HCT116 (cell line): ENCODE data around the gene TBCC. TPM values are rescaled to one million over a fixed set of nuclear protein-coding genes. Genes with fewer than 3 reads are reported as not detected.

Experiments
- ATAC-seq: fragments of 200-7000 bp; cut with Tn5 transposase; 2 replicates; pipeline ENCODE4 v1.9.1; 2020; ENCODE audit warnings: mild to moderate bottlenecking, moderate library complexity
- Bru-seq: library from RNA; stranded (reverse); fragments of 400-500 nt; gene quantifications from one replicate; lab custom pipeline; 2021; lab: Mats Ljungman, UMichigan
- BruChase-seq, 2 experiments: library from RNA; stranded (reverse); fragments of 400-500 nt; gene quantifications; one replicate each; lab custom pipeline; 2021; lab: Mats Ljungman, UMichigan
- BruUV-seq: library from RNA; stranded (reverse); fragments of 400-500 nt; replicated peaks from 2 replicates; lab custom pipeline; 2021; lab: Mats Ljungman, UMichigan
- CTCF ChIA-PET: fragments of 300-600 bp; sonication (Branson Sonifier 250); formaldehyde crosslinking; loops from one replicate; lab custom pipeline; 2021; ENCODE audit warnings: antibody characterized with exemption; lab: Charles Lee
- POLR2A ChIA-PET: fragments of 300-600, 350-600 bp; sonication (Branson Sonifier 250); formaldehyde crosslinking; loops from one replicate; lab custom pipeline; 2021; ENCODE audit warnings: antibody characterized with exemption; lab: Charles Lee
- RAD21 ChIA-PET, 2 experiments: fragments of 300-600 bp; sonication (Branson Sonifier 250); formaldehyde crosslinking; loops; one replicate each; lab custom pipeline; 2023; ENCODE audit warnings: low total read pairs in 2 of 2; ENCODE audit not compliant: uncharacterized antibody in 2 of 2, unreplicated experiment in 2 of 2, low non-redundant PET in 1 of 2; lab: Charles Lee
- DNase-seq: peaks from one replicate; pipeline ENCODE4 v3.0.0-alpha.2; 2010; ENCODE audit warnings: low read depth, low spot score
- H2AFZ ChIP-seq: fragments of 200-600 bp; shearing (Covaris generic), sonication (generic); 2 replicates; pipeline ENCODE4 v1.6.1; 2017; ENCODE audit warnings: low read depth, mixed run types, mixed read lengths, antibody characterized with exemption, low read length; ENCODE audit not compliant: poor library complexity, severe bottlenecking
- H3K27ac ChIP-seq: 2 replicates; pipeline ENCODE4 v1.5.1; 2012; ENCODE audit warnings: low read depth, low read length
- H3K27me3 ChIP-seq: fragments of 200-600 bp; sonication (generic); 2 replicates; pipeline ENCODE4 v1.6.1; 2016; ENCODE audit warnings: mixed run types, low read length, mixed read lengths; ENCODE audit not compliant: insufficient read depth
- H3K36me3 ChIP-seq, 2 experiments: fragments of 200-500 bp in 1 of 2; fragments of 200-600 bp in 1 of 2; sonication (Bioruptor generic) in 1 of 2; sonication (generic) in 1 of 2; 2 replicates each; pipeline versions ENCODE4 v1.5.1 to v1.6.1; 2014 to 2016; ENCODE audit warnings: low read length in 2 of 2, inconsistent platforms in 1 of 2, mixed read lengths in 1 of 2, mixed run types in 1 of 2; ENCODE audit not compliant: insufficient read depth in 2 of 2, control insufficient read depth in 1 of 2
- H3K4me1 ChIP-seq, 2 experiments: fragments of 200-600 bp in 1 of 2; sonication (generic) in 1 of 2; 2 replicates each; pipeline versions ENCODE4 v1.5.1 to v1.6.1; 2012 to 2017; ENCODE audit warnings: low read length in 2 of 2, inconsistent platforms in 1 of 2, mild to moderate bottlenecking in 1 of 2, mixed read lengths in 1 of 2, mixed run types in 1 of 2, moderate library complexity in 1 of 2; ENCODE audit not compliant: insufficient read depth in 2 of 2, control insufficient read depth in 1 of 2
- H3K4me2 ChIP-seq: fragments of 200-600 bp; sonication (generic); 2 replicates; pipeline ENCODE4 v1.6.1; 2017; ENCODE audit warnings: mixed run types, low read length, mixed read lengths
- H3K4me3 ChIP-seq, 2 experiments: fragments of 200-600 bp in 1 of 2; sonication (generic) in 1 of 2; replicated peaks in 1 of 2; 2 replicates each; pipeline ENCODE4 v1.5.1; 2011 to 2016; ENCODE audit warnings: low read length in 2 of 2, control low read depth in 1 of 2, low read depth in 1 of 2, mild to moderate bottlenecking in 1 of 2, mixed read lengths in 1 of 2, mixed run types in 1 of 2
- H3K79me2 ChIP-seq: fragments of 200-600 bp; sonication (generic); 2 replicates; pipeline ENCODE4 v1.6.1; 2017; ENCODE audit warnings: mild to moderate bottlenecking, mixed run types, low read length, moderate library complexity, mixed read lengths; ENCODE audit not compliant: insufficient read depth
- H3K9ac ChIP-seq: fragments of 200-600 bp; sonication (generic); 2 replicates; pipeline ENCODE4 v1.6.1; 2016; ENCODE audit warnings: low read length, mixed read lengths
- H3K9me2 ChIP-seq: fragments of 200-600 bp; sonication (generic), shearing (Covaris generic); 2 replicates; pipeline ENCODE4 v1.6.1; 2017; ENCODE audit warnings: mixed run types, mild to moderate bottlenecking, moderate library complexity; ENCODE audit not compliant: insufficient read depth
- H3K9me3 ChIP-seq, 2 experiments: fragments of 200-500 bp in 1 of 2; fragments of 200-600 bp in 1 of 2; sonication (Bioruptor generic) in 1 of 2; sonication (generic) in 1 of 2; 2 replicates each; pipeline ENCODE4 v1.6.1; 2014 to 2017; ENCODE audit warnings: low read length in 2 of 2, mixed read lengths in 2 of 2, inconsistent platforms in 1 of 2, low read depth in 1 of 2, mild to moderate bottlenecking in 1 of 2, mixed run types in 1 of 2, moderate library complexity in 1 of 2; ENCODE audit not compliant: control insufficient read depth in 1 of 2, insufficient read depth in 1 of 2
- H4K20me1 ChIP-seq: fragments of 200-600 bp; sonication (generic), shearing (Covaris generic); 2 replicates; pipeline ENCODE4 v1.6.1; 2017; ENCODE audit warnings: mixed run types, mild to moderate bottlenecking, moderate library complexity; ENCODE audit not compliant: insufficient read depth
- EGR1 ChIP-seq: IDR thresholded peaks from 2 replicates; pipeline ENCODE4 v1.6.1; 2012; ENCODE audit warnings: low read depth
- ELF1 ChIP-seq: IDR thresholded peaks from 2 replicates; pipeline ENCODE4 v1.6.1; 2012; ENCODE audit warnings: low read depth, borderline replicate concordance
- EZH2 ChIP-seq: fragments of 200-600 bp; sonication (generic); IDR thresholded peaks from 2 replicates; pipeline ENCODE4 v1.6.1; 2017; ENCODE audit warnings: antibody characterized with exemption, mixed run types
- EZH2phosphoT487 ChIP-seq: fragments of 200-600 bp; IDR thresholded peaks from 2 replicates; pipeline ENCODE4 v1.6.1; 2018; ENCODE audit warnings: antibody characterized with exemption, borderline replicate concordance
- FOSL1 ChIP-seq: IDR thresholded peaks from 2 replicates; pipeline ENCODE4 v1.6.1; 2012; ENCODE audit warnings: low read depth
- MAX ChIP-seq: IDR thresholded peaks from 2 replicates; pipeline ENCODE4 v1.6.1; 2012
- POLR2A ChIP-seq: IDR thresholded peaks from 2 replicates; pipeline ENCODE4 v1.7.0; 2011; ENCODE audit warnings: borderline replicate concordance; ENCODE audit not compliant: insufficient read depth, insufficient read length; ENCODE audit errors: extremely low read depth
- POLR2AphosphoS5 ChIP-seq: IDR thresholded peaks from 2 replicates; pipeline ENCODE4 v1.6.1; 2011; ENCODE audit warnings: mild to moderate bottlenecking, low read depth, low read length, moderate library complexity
- SIN3A ChIP-seq: IDR thresholded peaks from 2 replicates; pipeline ENCODE4 v1.6.1; 2012; ENCODE audit warnings: low read depth
- SP1 ChIP-seq: IDR thresholded peaks from 2 replicates; pipeline ENCODE4 v1.6.1; 2012; ENCODE audit warnings: low read depth
- YY1 ChIP-seq: IDR thresholded peaks from 2 replicates; pipeline ENCODE4 v1.6.1; 2011; ENCODE audit warnings: low read length, low read depth, moderate library complexity, mild to moderate bottlenecking; ENCODE audit not compliant: insufficient replicate concordance; ENCODE audit errors: extremely low read depth
- ZFX ChIP-seq: fragments of 450-650 bp; IDR thresholded peaks from 2 replicates; pipeline ENCODE4 v1.6.1; 2017
- intact Hi-C: fragments of 100-400 bp; cut with micrococcal nuclease; formaldehyde crosslinking; loops from 2 replicates; pipeline ENCODE4 v1.10.0; 2022
- long read RNA-seq: library from polyadenylated mRNA; unstranded; transcript quantifications from one replicate; pipeline ENCODE4 v2.0.0, GENCODE V29; 2021; ENCODE audit not compliant: unreplicated experiment
- polyA plus RNA-seq: library from polyadenylated mRNA; unstranded; fragments of >200 nt; gene quantifications from 2 replicates; pipeline ENCODE4 v1.2.1, GENCODE V29; 2012; ENCODE audit warnings: missing spikeins
- total RNA-seq: library from RNA; stranded (reverse); gene quantifications from one replicate; pipeline ENCODE4 v1.2.1, GENCODE V29; 2021; ENCODE audit not compliant: unreplicated experiment
- TF ChIP-seq, protein P1 (sequence below), 3 experiments: fragments of 200-600 bp in 1 of 3; sonication (generic) in 1 of 3; IDR thresholded peaks in 2 of 3; conservative IDR thresholded peaks in 1 of 3; 2 replicates each; pipeline ENCODE4 v1.5.1; 2012 to 2017; ENCODE audit warnings: low read depth in 2 of 3, low read length in 2 of 3, antibody characterized with exemption in 1 of 3, borderline replicate concordance in 1 of 3, control low read depth in 1 of 3, mild to moderate bottlenecking in 1 of 3, mixed read lengths in 1 of 3, mixed run types in 1 of 3, moderate library complexity in 1 of 3; ENCODE audit not compliant: insufficient read depth in 1 of 3

Gene TBCC, protein sequence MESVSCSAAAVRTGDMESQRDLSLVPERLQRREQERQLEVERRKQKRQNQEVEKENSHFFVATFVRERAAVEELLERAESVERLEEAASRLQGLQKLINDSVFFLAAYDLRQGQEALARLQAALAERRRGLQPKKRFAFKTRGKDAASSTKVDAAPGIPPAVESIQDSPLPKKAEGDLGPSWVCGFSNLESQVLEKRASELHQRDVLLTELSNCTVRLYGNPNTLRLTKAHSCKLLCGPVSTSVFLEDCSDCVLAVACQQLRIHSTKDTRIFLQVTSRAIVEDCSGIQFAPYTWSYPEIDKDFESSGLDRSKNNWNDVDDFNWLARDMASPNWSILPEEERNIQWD
- total RNA-seq (17.1 TPM), Bru-seq, nascent RNA (percentile 87 among the genes with signal in this experiment), BruChase-seq, experiment 1, labeled RNA remaining after a 6-hour chase (percentile 74 among the genes with signal in this experiment), BruChase-seq, experiment 2, labeled RNA remaining after a 2-hour chase (percentile 96 among the genes with signal in this experiment)
- 15.7 and 17.7 TPM in 2 replicates for polyA plus RNA-seq
- long read RNA-seq, transcript TBCC-201 (1 exons, 1,616 nt), result major isoform, 53 of 53 reads
- long read RNA-seq, partial matches to known transcripts, result 0 of 53 reads
- long read RNA-seq, other reads (novel, unspliced or antisense), result 0 of 53 reads

DNA sequence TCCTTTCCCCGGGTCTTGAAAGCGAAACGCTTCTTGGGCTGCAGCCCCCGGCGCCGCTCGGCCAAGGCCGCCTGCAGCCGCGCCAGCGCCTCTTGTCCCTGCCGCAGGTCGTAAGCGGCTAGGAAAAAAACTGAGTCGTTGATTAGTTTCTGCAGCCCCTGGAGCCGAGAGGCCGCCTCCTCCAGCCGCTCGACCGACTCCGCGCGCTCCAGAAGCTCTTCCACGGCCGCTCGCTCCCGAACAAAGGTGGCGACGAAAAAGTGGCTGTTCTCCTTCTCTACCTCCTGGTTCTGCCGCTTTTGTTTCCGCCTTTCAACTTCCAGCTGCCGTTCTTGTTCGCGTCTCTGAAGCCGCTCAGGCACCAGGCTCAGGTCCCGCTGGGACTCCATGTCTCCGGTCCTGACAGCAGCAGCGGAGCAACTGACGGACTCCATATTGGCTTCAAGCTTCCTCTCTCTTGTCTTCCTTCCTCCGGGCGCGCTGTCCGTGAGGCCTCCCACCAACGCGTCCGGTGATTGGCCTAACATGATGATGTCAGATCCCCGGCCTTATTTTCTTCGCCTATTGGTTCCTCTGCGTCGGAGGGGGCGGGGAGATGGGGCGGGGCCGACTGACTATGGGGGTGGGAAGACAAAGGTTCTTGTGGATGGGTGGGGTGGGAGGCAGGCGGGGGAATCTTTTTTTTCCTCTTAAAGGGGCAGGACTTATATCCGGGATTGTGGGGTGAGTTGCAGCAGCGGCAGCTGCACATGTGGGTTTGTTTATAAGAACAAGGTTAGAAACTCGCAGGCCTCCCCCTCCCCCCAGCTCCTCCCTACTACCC, at the start of gene TBCC:
TSS of gene TBCC (minus strand) at position 464 of the 823 bp plus-strand sequence. CDS start at position 434, 30 bp downstream.
- Histone ChIP-seq H2AFZ (no peak within 1 kb of the TSS), H3K4me1 (peaks cover 11 to 27% of the 10 kb centered on the region in 2 experiments), H3K36me3 (no peaks in the 10 kb centered on the region), H3K9me2 (no peaks in the 10 kb centered on the region), H3K27ac (peak within 1 kb of the TSS; percentile 79), H3K9ac (peak within 1 kb of the TSS; percentile 94), H3K27me3 (no peaks in the 10 kb centered on the region), H3K79me2 (peaks cover 23% of the 10 kb centered on the region), H4K20me1 (no peaks in the 10 kb centered on the region), H3K4me3 (peak within 1 kb of the TSS; percentile 88 to 99)
- BruUV-seq, result TSS peak; percentile 89
- ATAC-seq (peak; percentile 79), DNase-seq (peak; percentile 95)
- POLR2A ChIA-PET, result interaction anchor here (0.6 to 3.3 kb wide), 17 partner anchors 10 to 884 kb away, joined by 3 to 22 read pairs (median 5); partner anchors contain the start of genes BICRAL and RPL7L1
- intact Hi-C loops, result loop anchor here (1.0 to 5.0 kb wide), 3 partner anchors 38 to 146 kb away; a partner anchor contains a TSS
- peak; percentile 95 for TF ChIP-seq YY1
- peak; percentile 52; the same call in 1 of the 2 replicates for TF ChIP-seq EGR1
- peak; percentile 89 for TF ChIP-seq MAX
- TF ChIP-seq FOSL1, result no peak
- no peak; the same call in 1 of the 2 replicates for TF ChIP-seq ELF1
- TF ChIP-seq POLR2A, result peak; percentile 87
- TF ChIP-seq EZH2phosphoT487, result no peak
- TF ChIP-seq SP1, result peak; percentile 93
- TF ChIP-seq, protein P1, sequence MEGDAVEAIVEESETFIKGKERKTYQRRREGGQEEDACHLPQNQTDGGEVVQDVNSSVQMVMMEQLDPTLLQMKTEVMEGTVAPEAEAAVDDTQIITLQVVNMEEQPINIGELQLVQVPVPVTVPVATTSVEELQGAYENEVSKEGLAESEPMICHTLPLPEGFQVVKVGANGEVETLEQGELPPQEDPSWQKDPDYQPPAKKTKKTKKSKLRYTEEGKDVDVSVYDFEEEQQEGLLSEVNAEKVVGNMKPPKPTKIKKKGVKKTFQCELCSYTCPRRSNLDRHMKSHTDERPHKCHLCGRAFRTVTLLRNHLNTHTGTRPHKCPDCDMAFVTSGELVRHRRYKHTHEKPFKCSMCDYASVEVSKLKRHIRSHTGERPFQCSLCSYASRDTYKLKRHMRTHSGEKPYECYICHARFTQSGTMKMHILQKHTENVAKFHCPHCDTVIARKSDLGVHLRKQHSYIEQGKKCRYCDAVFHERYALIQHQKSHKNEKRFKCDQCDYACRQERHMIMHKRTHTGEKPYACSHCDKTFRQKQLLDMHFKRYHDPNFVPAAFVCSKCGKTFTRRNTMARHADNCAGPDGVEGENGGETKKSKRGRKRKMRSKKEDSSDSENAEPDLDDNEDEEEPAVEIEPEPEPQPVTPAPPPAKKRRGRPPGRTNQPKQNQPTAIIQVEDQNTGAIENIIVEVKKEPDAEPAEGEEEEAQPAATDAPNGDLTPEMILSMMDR (IDR thresholded peaks at IDR 0.05 in 2 of 3, conservative IDR thresholded peaks at IDR 0.05 in 1 of 3; ENCODE audit: borderline replicate concordance in 1 of 3, insufficient read depth in 1 of 3, low read depth in 2 of 3, low read length in 2 of 3), result no peak
- TF ChIP-seq EZH2, result no peak
- peak; percentile 91 for TF ChIP-seq SIN3A
- peak; percentile 97 for TF ChIP-seq POLR2AphosphoS5
- peak; percentile 38; the same call in 1 of the 2 replicates for TF ChIP-seq ZFX
- TF ChIP-seq, all 23 proteins: peak for 8
- no peaks in the 10 kb centered on the region for H3K9me3 ChIP-seq
- ChIA-PET CTCF (interaction anchor here (1.0 to 1.5 kb wide), 3 partner anchors 19 to 84 kb away, joined by 3 read pairs; no protein-coding TSS in a partner anchor), RAD21 (interaction anchor here (0.7 to 1.0 kb wide), 4 partner anchors 20 to 135 kb away, joined by 3 to 10 read pairs (median 4); no protein-coding TSS in a partner anchor)
- peak within 1 kb of the TSS; percentile 93 for H3K4me2 ChIP-seq
